GM12891 (cell line): ENCODE results near the gene AP2M1.
"Not testable (repeated sequence)": the region's sequence is repeated elsewhere in the genome, so short reads cannot be mapped to it uniquely, and the experiment has no call there.

Source experiments
- DNase-seq: peaks from one replicate; pipeline ENCODE4 v3.0.0; 2011; ENCODE audit warnings: low spot score; ENCODE audit not compliant: insufficient read length
- FAIRE-seq: peaks from 2 replicates; lab custom pipeline; 2011; peaks lifted over from hg19 to GRCh38; lab: Jason Lieb, UNC
- PAX5 ChIP-seq: IDR thresholded peaks from 2 replicates; pipeline ENCODE4 v1.6.1; 2011; ENCODE audit warnings: low read length, moderate library complexity, mild to moderate bottlenecking; ENCODE audit not compliant: insufficient read depth, severe bottlenecking
- POLR2A ChIP-seq: IDR thresholded peaks from 2 replicates; pipeline ENCODE4 v1.6.1; 2011; ENCODE audit warnings: low read depth, low read length, control low read depth
- POLR2AphosphoS5 ChIP-seq: IDR thresholded peaks from 2 replicates; pipeline ENCODE4 v1.6.1; 2011; ENCODE audit warnings: low read depth, low read length, control low read depth
- POU2F2 ChIP-seq: IDR thresholded peaks from 2 replicates; pipeline ENCODE4 v1.6.1; 2011; ENCODE audit warnings: low read depth, mild to moderate bottlenecking, control low read depth, low read length, moderate library complexity
- SPI1 ChIP-seq: IDR thresholded peaks from 2 replicates; pipeline ENCODE4 v1.6.1; 2011; ENCODE audit warnings: low read depth, low read length, control low read depth
- TAF1 ChIP-seq: IDR thresholded peaks from 2 replicates; pipeline ENCODE4 v1.6.1; 2011; ENCODE audit warnings: low read depth, low read length, control low read depth

AP2M1 gene

DNA sequence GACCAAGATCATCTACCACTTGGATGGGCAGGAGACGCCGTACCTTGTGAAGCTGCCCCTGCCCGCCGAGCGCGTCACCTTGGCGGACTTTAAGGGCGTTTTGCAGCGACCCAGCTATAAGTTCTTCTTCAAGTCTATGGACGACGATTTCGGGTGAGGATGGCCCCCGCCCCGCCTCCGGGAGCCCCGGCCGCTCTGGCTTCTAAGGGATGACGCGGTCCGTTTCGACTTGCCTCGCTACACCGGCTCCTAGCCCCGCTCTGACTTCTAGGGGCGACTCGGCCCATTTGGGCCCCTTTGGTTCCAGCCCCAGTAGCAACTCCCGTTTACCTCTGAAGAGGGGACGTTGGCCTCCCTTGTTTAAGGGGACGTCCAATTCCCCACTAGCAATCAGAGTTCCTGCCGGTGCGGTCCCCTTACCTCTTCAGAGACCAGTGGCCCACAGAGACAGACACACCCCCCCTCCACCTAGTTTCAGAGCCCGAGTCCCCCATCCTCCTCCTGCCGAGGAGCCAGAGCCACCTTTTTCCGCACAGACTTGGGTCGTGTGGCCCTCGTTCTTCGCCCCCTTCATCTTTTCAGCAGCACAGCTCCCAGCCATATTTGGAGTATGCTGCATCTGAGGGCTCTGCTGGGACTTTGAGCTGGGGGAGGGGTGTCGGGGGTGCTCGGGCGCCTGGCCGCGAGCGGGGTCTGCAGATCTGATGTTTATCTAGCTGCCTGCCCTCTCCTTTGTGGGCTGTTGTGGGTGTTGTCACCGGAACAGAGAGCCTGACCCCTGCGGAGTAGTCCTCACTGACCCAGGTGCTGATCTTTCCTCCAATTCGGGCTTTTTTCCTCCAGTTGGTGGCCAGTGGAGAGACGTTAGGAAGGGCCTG, 18.8 kb upstream of the AP2M1 start:
- no peak for TF ChIP-seq SPI1
- TF ChIP-seq POLR2A, result no peak
- no peak; the same call in 1 of the 2 replicates for TF ChIP-seq POU2F2
- no peak for TF ChIP-seq TAF1
- no peak for TF ChIP-seq PAX5
- TF ChIP-seq POLR2AphosphoS5, result no peak
- FAIRE-seq (peak; percentile 33), DNase-seq (no peak)

DNA sequence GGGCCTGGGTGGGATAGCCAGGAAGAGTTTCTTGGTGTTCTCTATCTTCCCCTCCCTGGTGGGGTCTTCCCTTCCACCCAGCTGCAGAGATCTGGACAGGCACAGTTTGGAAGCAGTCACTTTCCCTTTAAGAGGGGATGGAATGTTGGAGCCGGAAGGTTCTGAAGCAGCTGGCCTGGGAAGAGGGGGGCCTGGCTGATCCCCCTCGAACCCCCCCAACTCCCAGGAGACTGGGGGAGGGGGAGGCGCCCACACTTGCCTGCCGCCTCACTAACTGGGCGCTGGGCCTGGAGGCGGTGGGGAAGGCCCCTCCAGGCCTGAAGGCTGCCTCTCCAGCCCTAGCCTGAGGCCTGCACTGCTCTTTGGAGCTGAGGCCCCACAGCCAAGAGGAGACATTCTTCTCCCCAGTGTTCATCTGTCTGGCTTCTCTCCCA, 18.1 kb upstream of the AP2M1 start:
- FAIRE-seq (no peak), DNase-seq (no peak)
- TF ChIP-seq SPI1, result no peak
- TF ChIP-seq PAX5, result no peak

DNA sequence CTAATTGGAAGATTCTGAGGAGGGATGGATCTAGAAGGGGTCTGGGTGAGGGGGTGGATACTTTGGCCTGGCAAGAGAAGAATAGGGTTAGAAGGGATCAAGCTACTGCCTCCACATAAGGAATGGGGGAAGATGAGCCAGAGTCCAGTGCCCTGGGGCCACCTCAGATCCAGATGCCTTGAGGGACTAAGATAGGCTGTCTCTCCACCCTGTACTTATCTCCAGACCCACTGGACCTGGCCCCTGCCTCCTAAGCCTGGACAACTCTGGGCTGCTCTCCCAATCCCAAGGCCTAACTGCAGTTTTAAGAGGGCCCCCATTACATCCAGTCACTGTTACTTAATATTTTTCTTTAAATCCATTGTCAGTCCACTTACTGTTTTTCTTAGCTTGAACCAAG, 17.4 kb upstream of the AP2M1 start:
- FAIRE-seq (no peak), DNase-seq (no peak)
- no peak for TF ChIP-seq TAF1
- TF ChIP-seq SPI1, result no peak
- no peak for TF ChIP-seq POLR2AphosphoS5
- no peak for TF ChIP-seq POU2F2
- no peak for TF ChIP-seq PAX5
- no peak for TF ChIP-seq POLR2A

DNA sequence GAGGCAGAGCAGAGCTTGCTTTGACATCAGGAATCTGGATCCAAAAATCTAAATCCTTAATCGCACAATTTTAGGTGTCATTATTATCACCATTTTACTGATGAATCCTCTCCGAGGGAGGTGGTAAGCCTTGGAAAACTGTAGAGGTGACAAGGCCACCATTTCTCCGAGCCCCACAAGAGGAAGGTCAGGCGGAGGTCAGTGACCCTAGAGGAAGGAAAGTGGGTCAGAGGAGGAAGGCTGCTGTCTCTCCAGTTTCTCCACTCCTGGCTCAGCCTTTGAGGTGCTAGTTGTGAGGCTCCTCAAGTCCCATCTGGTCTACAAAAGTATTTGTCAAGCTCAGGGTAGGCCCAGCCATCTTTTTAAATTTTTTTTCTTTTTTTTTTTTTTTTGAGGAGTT, 16.3 kb upstream of the AP2M1 start:
- no peak for FAIRE-seq
- no peak for DNase-seq
- TF ChIP-seq SPI1 (no peak), POLR2AphosphoS5 (no peak), POLR2A (no peak), PAX5 (no peak), POU2F2 (no peak), TAF1 (no peak)

DNA sequence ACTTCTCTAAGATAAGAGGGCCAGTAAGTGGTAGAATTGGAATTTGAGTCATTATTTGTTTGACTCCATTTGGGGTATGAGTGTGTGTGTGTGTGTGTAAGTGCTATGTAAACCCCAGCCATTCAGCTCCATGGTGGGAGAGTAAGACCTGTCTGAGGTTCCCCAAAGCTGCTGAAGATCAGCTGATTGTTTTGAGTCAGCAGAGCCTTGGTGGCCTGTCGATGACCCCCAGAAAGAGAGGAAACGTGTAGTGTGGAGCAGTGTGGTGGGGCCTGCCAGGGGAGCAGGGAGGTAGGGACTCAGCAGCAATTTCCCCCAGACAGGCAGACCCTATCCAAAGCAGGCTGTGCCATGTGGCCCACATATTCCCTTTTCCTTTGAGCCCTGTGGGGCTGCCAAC, 14.2 kb upstream of the AP2M1 start:
- TF ChIP-seq POLR2AphosphoS5 (no peak), SPI1 (peak; percentile 61), POU2F2 (no peak)
- FAIRE-seq (no peak), DNase-seq (peak; percentile 58)

DNA sequence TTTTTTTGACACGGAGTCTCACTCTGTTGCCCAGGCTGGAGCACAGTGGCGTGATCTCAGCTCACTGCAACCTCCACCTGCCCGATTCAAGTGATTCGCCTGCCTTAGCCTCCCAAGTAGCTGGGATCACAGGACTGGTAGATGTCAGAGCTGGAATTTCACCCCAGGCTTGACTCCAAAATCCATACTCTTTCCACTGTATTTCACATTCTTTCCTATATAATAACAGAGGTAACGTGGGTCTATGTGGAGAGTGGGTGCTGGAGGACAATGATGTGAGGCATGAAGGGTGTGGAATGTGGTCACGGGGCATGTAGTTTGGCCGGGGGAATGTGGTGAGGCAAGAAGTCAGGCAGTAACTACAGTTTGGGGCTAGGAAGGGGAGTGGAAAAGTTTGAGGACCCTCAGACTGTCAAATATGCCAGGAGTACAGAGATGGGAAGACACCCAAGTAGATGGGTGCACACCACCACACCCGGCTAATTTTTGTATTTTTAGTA, 12.0 kb upstream of the AP2M1 start:
- FAIRE-seq, result not testable (repeated sequence)

DNA sequence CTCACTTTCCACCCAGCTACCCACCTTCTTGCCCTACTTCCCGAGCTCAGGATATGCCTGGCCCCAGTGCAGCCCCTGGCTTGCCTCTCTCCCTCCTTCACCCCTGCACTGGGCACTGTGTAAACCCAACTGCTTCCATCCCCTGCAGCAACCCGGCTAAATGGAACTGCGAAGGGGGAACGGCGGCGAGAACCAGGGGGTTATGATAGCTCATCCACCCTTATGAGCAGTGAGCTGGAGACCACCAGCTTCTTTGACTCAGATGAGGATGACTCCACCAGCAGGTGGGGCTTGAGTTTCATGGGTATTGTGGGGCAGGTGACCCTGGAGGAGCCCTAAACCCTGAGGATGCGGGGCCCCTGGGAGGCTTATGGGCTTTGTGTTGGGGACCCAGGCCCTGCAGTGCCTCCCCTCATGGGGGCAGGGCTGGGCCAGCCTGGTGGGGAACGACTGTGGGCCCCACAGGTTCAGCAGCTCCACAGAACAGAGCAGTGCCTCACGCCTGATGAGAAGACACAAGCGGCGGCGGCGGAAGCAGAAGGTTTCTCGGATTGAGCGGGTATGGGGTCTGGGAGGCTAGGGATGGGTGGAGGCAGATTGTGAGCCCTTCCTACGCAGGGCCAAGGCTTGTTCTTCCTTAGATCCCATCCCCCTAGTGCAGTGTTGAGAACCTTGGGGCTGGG, 9.9 kb upstream of the AP2M1 start:
- no peak for FAIRE-seq
- DNase-seq, result no peak
- TF ChIP-seq POLR2A, result no peak
- no peak for TF ChIP-seq POLR2AphosphoS5
- no peak for TF ChIP-seq POU2F2
- no peak for TF ChIP-seq PAX5
- TF ChIP-seq TAF1, result no peak
- no peak for TF ChIP-seq SPI1

More for the DNA sequence above, 12.0 kb upstream of the AP2M1 start:
- DNase-seq, result not testable (repeated sequence)

DNA sequence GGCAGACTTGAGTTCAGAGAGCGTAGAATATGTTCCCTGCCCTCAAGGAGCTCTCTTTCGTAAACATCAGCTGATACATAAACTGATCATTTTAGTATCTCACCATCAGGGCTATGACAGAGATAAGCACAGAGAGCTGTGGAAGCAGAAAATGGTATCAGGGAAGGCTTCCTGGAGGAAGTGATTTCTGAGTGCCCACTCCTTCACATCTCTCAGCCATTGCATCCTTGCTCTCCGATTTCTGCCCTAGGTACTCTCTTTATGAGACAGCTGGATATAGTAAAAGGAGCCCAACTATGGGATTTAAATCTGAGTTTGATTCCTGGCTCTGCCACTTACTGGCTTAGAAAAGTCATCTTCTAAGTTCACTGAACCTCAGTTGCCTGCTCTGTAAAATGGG, 9.1 kb upstream of the AP2M1 start:
- DNase-seq (no peak), FAIRE-seq (peak; percentile 55)
- no peak for TF ChIP-seq PAX5
- no peak for TF ChIP-seq TAF1
- no peak for TF ChIP-seq SPI1
- TF ChIP-seq POU2F2, result no peak
- no peak for TF ChIP-seq POLR2A
- no peak for TF ChIP-seq POLR2AphosphoS5

DNA sequence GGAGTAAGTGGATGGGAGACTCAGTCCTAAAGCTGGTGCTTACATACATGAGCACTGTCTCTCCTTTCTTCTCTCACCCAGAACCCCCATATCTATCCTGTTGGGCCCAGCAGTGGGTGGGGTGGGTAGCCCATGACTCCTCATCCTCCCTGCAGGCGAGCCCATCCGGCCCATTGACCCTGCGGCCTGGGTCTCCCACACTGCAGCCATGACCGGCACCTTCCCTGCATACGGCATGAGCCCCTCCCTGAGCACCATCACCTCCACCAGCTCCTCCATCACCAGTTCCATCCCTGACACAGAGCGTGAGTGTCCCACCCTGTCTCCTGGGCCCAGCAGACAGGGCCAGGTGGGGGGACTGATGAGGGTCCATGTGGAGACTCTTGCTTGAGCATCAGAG, 8.0 kb upstream of the AP2M1 start:
- FAIRE-seq (no peak), DNase-seq (no peak)
- TF ChIP-seq TAF1 (no peak), POU2F2 (no peak), PAX5 (no peak), POLR2A (no peak), SPI1 (no peak), POLR2AphosphoS5 (no peak)

DNA sequence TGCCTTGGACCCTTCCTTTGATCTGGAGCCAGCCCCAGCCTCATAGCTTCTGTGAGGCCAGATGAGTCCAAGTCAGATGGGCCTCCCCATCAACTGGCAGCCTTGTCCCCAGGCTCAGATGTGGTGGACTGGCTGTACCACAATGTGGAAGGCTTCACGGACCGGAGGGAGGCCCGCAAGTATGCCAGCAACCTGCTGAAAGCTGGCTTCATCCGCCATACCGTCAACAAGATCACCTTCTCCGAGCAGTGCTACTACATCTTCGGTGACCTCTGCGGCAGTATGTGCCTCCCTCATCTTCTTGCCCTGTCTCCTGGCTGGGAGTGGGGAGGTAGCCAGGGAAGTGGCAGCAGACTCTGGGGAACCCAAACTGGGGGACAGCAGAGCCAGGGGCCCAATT, 6.9 kb upstream of the AP2M1 start:
- no peak for DNase-seq
- TF ChIP-seq PAX5 (no peak), POLR2AphosphoS5 (no peak), SPI1 (no peak), POU2F2 (no peak), POLR2A (no peak), TAF1 (no peak)
- FAIRE-seq, result no peak
